ENCODE measurements around the gene TNIP1. TPM values are rescaled to one million over a fixed set of nuclear protein-coding genes. Genes with fewer than 3 reads are reported as not detected.

TNIP1 gene
- total RNA-seq, 1 donor from 2014 or later = 99.6 TPM

DNA sequence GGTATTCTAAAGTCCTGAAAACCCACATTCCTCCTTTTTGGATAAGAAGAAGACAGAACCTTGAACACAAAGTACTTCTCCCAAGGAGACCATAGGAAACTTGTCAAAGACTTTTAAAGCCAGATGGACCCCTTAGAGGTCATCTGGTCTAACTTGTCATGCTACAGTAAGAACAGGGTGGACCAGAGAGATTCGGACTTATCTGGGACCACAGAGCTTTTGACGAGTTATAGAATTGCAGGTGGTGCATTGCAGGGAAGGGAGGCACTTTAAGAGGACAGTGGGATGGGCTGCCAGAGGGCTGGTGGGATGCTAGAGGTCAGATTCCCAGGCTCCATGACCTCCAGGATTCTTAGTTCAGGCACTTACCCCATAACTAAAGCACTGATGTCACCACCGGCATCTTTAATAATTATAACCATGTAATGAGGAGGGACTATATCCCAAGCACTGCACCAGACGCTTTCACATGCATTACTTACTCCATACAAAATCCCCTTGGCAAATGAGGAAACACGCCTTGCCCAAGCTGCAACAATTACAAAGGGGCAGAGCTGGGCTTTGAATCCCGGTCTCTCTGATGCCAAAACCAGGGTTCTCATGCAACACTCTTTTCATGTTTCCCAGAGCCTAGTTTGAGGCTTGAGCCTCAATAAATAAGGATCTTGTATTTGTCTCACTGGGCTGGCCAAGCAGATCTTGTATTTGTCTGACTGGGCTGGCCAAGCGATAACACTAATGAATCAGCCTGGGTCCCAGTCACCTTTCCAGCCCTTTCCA lies 73.2 kb downstream of the TNIP1 start:
- Histone ChIP-seq H3K4me3 (no peak overlapping the region), H3K4me1 (peaks cover 60% of the 10 kb centered on the region), H3K27ac (peak overlapping the region; percentile 83), H3K36me3 (no peaks in the 10 kb centered on the region), H3K27me3 (ENCODE audit: low read depth) (no peaks in the 10 kb centered on the region), H3K9me3 (no peaks in the 10 kb centered on the region)
- no peak for DNase-seq
- no peak for TF ChIP-seq CTCF (IDR thresholded peaks at IDR 0.05)
- intact Hi-C loops (cut with DNase I) = no loop called here
- ATAC-seq = no peak

- Histone ChIP-seq H3K36me3 (no peaks in the 10 kb centered on the region), H3K27me3 (ENCODE audit: low read depth) (no peaks in the 10 kb centered on the region), H3K4me3 (no peak overlapping the region), H3K4me1 (peaks cover 60% of the 10 kb centered on the region), H3K9me3 (no peaks in the 10 kb centered on the region), H3K27ac (peak overlapping the region; percentile 83)
- DNase-seq (peak; percentile 73), ATAC-seq (peak; percentile 64 to 71)
- TF ChIP-seq CTCF (IDR thresholded peaks at IDR 0.05) = no peak
- intact Hi-C loops (cut with DNase I) = no loop called here
Observed at GRCh38 chr5:151006704-151007334, 74.0 kb downstream of the TNIP1 start.

DNA sequence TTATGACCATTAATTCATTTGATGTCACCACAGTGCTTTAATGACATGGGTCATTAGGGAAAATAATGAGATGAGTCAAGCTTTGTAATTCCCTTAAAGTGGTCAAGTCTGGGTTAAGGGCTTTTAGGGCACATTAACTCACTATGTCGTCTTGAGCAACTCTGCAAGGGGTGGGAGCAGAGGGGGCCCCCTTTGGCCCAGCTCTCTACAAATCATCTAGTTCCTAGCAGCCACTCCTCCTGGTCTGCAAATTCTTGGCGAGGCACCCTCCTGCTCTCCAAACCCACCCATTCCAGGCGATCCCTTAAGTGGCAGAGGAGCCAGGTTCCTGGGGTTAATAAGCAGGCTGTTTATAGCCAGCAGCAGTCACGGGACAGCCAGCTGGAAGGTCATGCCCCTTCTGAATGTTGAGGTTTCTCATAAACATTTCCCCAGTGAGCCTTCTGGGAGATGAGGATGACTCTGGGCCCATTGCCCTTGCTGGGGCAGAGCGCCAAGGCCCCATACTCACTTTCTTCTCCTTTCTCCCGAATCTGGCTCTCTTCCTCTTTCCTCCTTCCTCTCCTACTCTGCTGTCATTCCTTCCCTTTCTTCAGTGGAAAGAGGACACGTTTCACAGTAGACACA lies 74.8 kb downstream of the TNIP1 start:
- Histone ChIP-seq H3K36me3 (no peaks in the 10 kb centered on the region), H3K27ac (peak overlapping the region; percentile 83), H3K9me3 (no peaks in the 10 kb centered on the region), H3K27me3 (ENCODE audit: low read depth) (no peaks in the 10 kb centered on the region), H3K4me1 (peaks cover 60% of the 10 kb centered on the region), H3K4me3 (peak overlapping the region; percentile 15)
- intact Hi-C loops (cut with DNase I) = no loop called here
- TF ChIP-seq CTCF (IDR thresholded peaks at IDR 0.05) = no peak
- peak; percentile 74 for DNase-seq
- ATAC-seq = peak; percentile 67 to 84

DNA sequence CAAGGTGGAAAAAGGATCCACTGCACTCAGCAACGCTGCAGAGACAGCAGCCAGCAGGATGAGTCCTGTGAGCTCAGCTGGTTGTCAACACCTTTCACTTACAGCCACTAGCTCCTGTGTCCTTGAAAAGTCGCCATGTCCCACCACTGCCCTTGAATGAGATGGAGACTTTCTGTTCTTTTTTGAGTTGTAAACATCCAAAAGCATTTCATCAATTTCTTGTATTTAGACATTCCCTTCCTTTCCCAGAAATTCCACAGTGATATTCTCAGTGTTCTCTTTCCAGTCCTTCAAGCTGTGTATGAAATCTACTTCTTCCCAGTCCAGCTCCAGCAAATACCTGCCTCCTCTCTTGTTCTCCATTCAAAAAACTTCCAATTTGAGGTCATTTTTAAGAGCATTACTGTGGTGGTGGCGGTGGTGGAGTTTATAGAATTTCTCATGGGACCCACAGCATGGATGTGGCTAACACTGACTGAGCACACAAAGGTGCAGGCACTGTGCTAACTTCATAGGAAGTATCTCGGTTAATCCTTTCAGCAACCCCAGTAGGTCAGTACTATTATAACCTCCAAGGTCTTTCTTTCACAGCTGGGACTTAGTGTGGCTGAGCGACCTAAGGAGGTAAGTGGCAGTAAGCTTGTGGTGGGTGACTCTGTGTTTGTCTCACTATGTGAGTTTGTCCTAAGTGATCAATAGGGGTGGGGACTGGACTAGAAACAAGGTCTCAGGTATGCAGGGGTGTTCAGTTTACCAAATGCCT lies 75.5 kb downstream of the TNIP1 start:
- no peaks in the 10 kb centered on the region for H3K36me3 ChIP-seq
- ATAC-seq (peak; percentile 28 to 32), DNase-seq (no peak)
- peaks cover 60% of the 10 kb centered on the region for H3K4me1 ChIP-seq
- H3K4me3 ChIP-seq = peak overlapping the region; percentile 15
- intact Hi-C loops (cut with DNase I) = no loop called here
- H3K9me3 ChIP-seq = no peaks in the 10 kb centered on the region
- TF ChIP-seq CTCF (IDR thresholded peaks at IDR 0.05) = no peak
- H3K27me3 ChIP-seq (ENCODE audit: low read depth) = no peaks in the 10 kb centered on the region
- peak overlapping the region; percentile 83 for H3K27ac ChIP-seq

DNA sequence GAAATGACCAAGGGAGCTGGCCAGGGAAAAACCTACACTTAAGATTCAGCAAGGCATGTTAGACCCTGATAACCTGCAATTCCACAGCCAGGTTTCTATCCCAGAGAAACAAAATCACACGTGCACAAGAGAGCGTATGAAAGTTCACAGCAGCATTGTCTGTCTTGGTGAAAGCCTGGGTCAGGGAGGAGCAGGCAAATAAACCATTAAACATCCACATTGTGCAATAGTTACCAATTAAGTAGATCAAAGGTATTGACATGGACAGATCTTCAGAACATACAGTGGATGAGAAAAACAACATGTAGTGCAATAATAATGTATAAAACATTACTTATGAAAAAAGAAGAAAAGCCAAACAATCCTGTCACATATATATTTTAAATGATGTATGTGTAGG lies 76.3 kb downstream of the TNIP1 start:
- ATAC-seq = no peak
- Histone ChIP-seq H3K4me1 (peaks cover 60% of the 10 kb centered on the region), H3K4me3 (no peak overlapping the region), H3K27ac (peak overlapping the region; percentile 83), H3K27me3 (ENCODE audit: low read depth) (no peaks in the 10 kb centered on the region), H3K36me3 (no peaks in the 10 kb centered on the region), H3K9me3 (no peaks in the 10 kb centered on the region)
- no peak for TF ChIP-seq CTCF (IDR thresholded peaks at IDR 0.05)
- no peak for DNase-seq
- intact Hi-C loops (cut with DNase I) = no loop called here

All from lower lobe of right lung (tissue), 2 donors.